DND-41 (cell line): ENCODE data around the gene GALNT12.

Experiments used
- ATAC-seq: fragments of 200-7000 bp; cut with Tn5 transposase; 3 replicates; pipeline ENCODE4 v1.9.1; 2021; ENCODE audit warnings: low read depth; ENCODE audit not compliant: insufficient read depth
- DNase-seq: peaks from one replicate; pipeline ENCODE4 v3.0.0-alpha.2; 2020
- H2AFZ ChIP-seq: 2 replicates; pipeline ENCODE4 v1.6.0; 2012; ENCODE audit warnings: low read depth, low read length
- H3K27ac ChIP-seq: 2 replicates; pipeline ENCODE4 v1.5.1; 2012; ENCODE audit warnings: low read length, inconsistent platforms
- H3K27me3 ChIP-seq: fragments of 200-600 bp; sonication (generic); 2 replicates; pipeline ENCODE4 v1.6.0; 2012; ENCODE audit warnings: low read length, mild to moderate bottlenecking, inconsistent platforms; ENCODE audit not compliant: insufficient read depth, poor library complexity
- H3K36me3 ChIP-seq: 2 replicates; pipeline ENCODE4 v1.5.1; 2012; ENCODE audit warnings: low read length, inconsistent platforms; ENCODE audit not compliant: insufficient read depth
- H3K4me1 ChIP-seq: 2 replicates; pipeline ENCODE4 v1.5.1; 2012; ENCODE audit warnings: mild to moderate bottlenecking, low read length; ENCODE audit not compliant: insufficient read depth
- H3K4me2 ChIP-seq: 2 replicates; pipeline ENCODE4 v1.6.0; 2012; ENCODE audit warnings: mild to moderate bottlenecking, moderate library complexity, low read length, inconsistent platforms; ENCODE audit not compliant: insufficient read depth
- H3K4me3 ChIP-seq, 2 experiments: fragments of 200-600 bp in 1 of 2; shearing (Covaris generic) in 1 of 2; 2 replicates each; pipeline ENCODE4 v1.5.1; 2012 to 2016; ENCODE audit warnings: inconsistent platforms in 2 of 2, low read length in 2 of 2, mild to moderate bottlenecking in 2 of 2, low read depth in 1 of 2, moderate library complexity in 1 of 2
- H3K79me2 ChIP-seq: 2 replicates; pipeline ENCODE4 v1.6.0; 2012; ENCODE audit warnings: low read length, inconsistent platforms; ENCODE audit not compliant: insufficient read depth
- H3K9ac ChIP-seq: 2 replicates; pipeline ENCODE4 v1.6.0; 2012; ENCODE audit warnings: low read depth, mild to moderate bottlenecking, inconsistent platforms, low read length, moderate library complexity
- H3K9me3 ChIP-seq: 2 replicates; pipeline ENCODE4 v1.5.1; 2012; ENCODE audit warnings: low read length, moderate library complexity, mild to moderate bottlenecking, inconsistent platforms; ENCODE audit not compliant: insufficient read depth, severe bottlenecking
- H4K20me1 ChIP-seq: 2 replicates; pipeline ENCODE4 v1.6.0; 2012; ENCODE audit warnings: low read length; ENCODE audit not compliant: insufficient read depth
- CTCF ChIP-seq: IDR thresholded peaks from 2 replicates; pipeline ENCODE4 v1.5.1; 2012; ENCODE audit warnings: borderline replicate concordance, low read length, moderate library complexity, mild to moderate bottlenecking; ENCODE audit not compliant: poor library complexity, severe bottlenecking; ENCODE audit errors: extremely low read depth
- EZH2 ChIP-seq: IDR thresholded peaks from 3 replicates; pipeline ENCODE4 v1.6.1; 2012; ENCODE audit warnings: borderline replicate concordance, low read depth, mild to moderate bottlenecking, moderate library complexity, low read length, inconsistent platforms; ENCODE audit not compliant: severe bottlenecking

GALNT12 gene

GRCh38 chr9:98871558-98872065 is 64.1 kb downstream of the GALNT12 start:
- Histone ChIP-seq H4K20me1 (no peaks in the 10 kb centered on the region), H3K27me3 (no peaks in the 10 kb centered on the region), H3K79me2 (no peaks in the 10 kb centered on the region), H3K9me3 (no peaks in the 10 kb centered on the region), H3K4me3 (no peak overlapping the region), H3K9ac (no peak overlapping the region), H3K4me1 (no peaks in the 10 kb centered on the region), H2AFZ (no peak overlapping the region), H3K4me2 (no peak overlapping the region), H3K36me3 (no peaks in the 10 kb centered on the region), H3K27ac (no peak overlapping the region)
- TF ChIP-seq EZH2 (no peak), CTCF (no peak)
- DNase-seq = no peak
- no peak for ATAC-seq

GRCh38 chr9:98873526-98873925 is 66.1 kb downstream of the GALNT12 start:
- ATAC-seq = no peak
- H3K4me2 ChIP-seq = no peak overlapping the region
- H3K4me3 ChIP-seq = no peak overlapping the region
- no peaks in the 10 kb centered on the region for H3K4me1 ChIP-seq
- TF ChIP-seq CTCF (no peak), EZH2 (no peak)
- no peaks in the 10 kb centered on the region for H3K36me3 ChIP-seq
- H3K27ac ChIP-seq = no peak overlapping the region
- no peaks in the 10 kb centered on the region for H3K27me3 ChIP-seq
- no peaks in the 10 kb centered on the region for H3K9me3 ChIP-seq
- no peaks in the 10 kb centered on the region for H4K20me1 ChIP-seq
- no peak overlapping the region for H3K9ac ChIP-seq
- no peak overlapping the region for H2AFZ ChIP-seq
- DNase-seq = no peak
- H3K79me2 ChIP-seq = no peaks in the 10 kb centered on the region

DNA sequence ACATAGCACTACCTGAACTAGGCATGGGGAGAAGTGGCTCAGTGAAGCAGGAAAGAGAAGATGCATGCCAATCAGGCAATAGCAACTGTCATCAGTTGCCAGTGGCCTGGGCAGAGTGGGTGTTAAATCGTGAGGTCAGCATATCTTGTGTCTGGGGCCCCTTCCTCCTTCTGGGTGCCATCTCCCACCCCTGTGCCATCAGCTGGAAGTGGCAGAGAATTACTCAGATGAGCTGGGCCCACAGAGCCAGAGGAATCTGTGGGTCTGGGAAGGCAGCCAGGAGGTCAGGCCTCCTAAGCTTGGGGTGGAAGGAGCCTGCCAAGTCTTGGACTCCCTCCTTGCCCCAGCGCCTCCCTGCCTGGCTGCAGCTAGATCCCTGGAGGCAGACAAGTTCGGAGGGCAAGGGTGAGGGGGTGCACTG is 66.5 kb downstream of the GALNT12 start:
- TF ChIP-seq CTCF (no peak), EZH2 (no peak)
- H3K4me1 ChIP-seq = no peaks in the 10 kb centered on the region
- DNase-seq (no peak), ATAC-seq (no peak)
- no peaks in the 10 kb centered on the region for H4K20me1 ChIP-seq
- H2AFZ ChIP-seq = no peak overlapping the region
- H3K9me3 ChIP-seq = no peaks in the 10 kb centered on the region
- H3K27ac ChIP-seq = no peak overlapping the region
- no peaks in the 10 kb centered on the region for H3K36me3 ChIP-seq
- H3K79me2 ChIP-seq = no peaks in the 10 kb centered on the region
- no peak overlapping the region for H3K4me2 ChIP-seq
- H3K27me3 ChIP-seq = no peaks in the 10 kb centered on the region
- no peak overlapping the region for H3K4me3 ChIP-seq
- no peak overlapping the region for H3K9ac ChIP-seq
